NCI-H146 treated with DMSO at 0.1 percent for 48 hours (cell line): ENCODE measurements around the gene FERMT3.

ENCODE experiments used
- DNase-seq: peaks from one replicate; lab custom pipeline; 2025; ENCODE audit not compliant: unreplicated experiment; lab: John Stamatoyannopoulos, UW

Gene FERMT3

DNA sequence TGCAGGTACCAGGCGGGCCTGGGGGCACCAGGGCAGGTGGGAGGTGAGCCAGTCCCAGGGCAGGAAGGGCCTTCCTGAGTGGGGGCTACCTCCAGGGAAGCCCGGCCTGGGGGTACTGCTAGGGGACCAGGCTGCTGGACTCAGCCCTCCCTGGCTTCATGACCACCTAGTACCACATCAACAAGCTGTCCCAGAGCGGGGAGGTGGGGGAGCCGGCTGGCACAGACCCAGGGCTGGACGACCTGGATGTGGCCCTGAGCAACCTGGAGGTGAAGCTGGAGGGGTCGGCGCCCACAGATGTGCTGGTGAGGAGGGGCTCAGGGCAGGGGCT is 12.8 kb downstream of the FERMT3 start:
- DNase-seq, result no peak

DNA sequence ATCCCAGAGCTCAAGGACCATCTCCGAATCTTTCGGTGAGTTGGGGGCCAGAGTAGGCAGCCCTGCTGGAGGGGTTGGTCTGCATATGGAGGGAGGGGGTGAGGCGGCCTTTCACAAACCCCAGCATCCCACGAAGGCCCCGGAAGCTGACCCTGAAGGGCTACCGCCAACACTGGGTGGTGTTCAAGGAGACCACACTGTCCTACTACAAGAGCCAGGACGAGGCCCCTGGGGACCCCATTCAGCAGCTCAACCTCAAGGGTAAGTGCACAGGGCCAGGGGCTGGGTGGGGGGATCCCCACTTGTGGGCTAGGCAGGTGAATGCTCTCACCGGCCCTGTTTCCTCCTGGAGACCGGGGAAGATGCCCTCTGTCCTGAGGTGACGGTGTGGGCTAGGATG is 13.2 kb downstream of the FERMT3 start:
- no peak for DNase-seq

DNA sequence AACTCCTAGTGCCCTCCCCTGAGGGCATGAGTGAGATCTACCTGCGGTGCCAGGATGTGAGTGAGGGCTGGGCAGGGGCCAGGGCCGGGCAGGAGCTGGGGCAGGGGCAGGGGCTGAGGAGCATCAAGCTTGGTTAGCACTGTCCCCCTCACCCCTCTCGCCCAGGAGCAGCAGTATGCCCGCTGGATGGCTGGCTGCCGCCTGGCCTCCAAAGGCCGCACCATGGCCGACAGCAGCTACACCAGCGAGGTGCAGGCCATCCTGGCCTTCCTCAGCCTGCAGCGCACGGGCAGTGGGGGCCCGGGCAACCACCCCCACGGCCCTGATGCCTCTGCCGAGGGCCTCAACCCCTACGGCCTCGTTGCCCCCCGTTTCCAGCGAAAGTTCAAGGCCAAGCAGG is 13.8 kb downstream of the FERMT3 start:
- DNase-seq, result no peak

DNA sequence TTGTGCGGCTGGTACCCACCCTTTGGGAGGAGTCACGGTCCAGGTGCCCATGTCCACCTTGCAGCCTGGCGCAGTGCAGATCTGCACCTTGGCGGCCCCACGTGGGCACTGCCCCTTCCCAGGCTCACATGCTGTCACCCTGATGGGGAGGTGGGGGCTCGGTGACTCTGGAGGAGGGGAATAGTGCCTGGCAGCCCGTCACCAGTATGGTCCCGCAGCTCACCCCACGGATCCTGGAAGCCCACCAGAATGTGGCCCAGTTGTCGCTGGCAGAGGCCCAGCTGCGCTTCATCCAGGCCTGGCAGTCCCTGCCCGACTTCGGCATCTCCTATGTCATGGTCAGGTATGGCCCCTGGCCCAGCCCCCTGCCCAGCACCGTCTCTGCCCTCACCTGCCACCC is 14.3 kb downstream of the FERMT3 start:
- DNase-seq, result no peak

DNA sequence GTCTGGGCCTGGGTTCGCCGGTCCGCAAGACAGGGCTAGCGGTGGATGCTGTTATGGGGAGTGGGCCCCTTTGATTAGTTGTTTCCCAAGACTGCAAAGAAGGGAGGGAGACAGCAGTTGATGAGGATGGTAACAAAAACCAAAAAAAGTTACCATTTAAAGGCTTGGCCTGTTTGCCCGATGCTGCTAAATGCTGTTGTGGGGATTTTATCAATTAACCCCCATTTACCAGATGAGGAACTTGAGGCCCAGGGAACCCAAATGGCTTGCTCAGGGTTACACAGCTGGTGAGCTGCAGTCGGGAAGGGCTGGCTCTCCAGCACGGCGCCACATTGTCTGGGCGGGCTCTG is 16.1 kb downstream of the FERMT3 start:
- DNase-seq, result no peak

DNA sequence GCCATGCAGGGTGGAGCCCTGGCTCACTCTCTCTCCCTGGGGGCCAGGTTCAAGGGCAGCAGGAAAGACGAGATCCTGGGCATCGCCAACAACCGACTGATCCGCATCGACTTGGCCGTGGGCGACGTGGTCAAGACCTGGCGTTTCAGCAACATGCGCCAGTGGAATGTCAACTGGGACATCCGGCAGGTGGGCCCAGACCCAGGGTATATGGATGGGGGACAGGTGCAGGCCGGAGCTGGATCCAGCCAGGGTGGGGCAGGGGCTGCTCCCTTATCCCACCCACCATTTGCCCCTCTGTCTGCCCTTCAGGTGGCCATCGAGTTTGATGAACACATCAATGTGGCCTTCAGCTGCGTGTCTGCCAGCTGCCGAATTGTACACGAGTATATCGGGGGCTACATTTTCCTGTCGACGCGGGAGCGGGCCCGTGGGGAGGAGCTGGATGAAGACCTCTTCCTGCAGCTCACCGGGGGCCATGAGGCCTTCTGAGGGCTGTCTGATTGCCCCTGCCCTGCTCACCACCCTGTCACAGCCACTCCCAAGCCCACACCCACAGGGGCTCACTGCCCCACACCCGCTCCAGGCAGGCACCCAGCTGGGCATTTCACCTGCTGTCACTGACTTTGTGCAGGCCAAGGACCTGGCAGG is 16.6 kb downstream of the FERMT3 start:
- DNase-seq, result no peak

DNA sequence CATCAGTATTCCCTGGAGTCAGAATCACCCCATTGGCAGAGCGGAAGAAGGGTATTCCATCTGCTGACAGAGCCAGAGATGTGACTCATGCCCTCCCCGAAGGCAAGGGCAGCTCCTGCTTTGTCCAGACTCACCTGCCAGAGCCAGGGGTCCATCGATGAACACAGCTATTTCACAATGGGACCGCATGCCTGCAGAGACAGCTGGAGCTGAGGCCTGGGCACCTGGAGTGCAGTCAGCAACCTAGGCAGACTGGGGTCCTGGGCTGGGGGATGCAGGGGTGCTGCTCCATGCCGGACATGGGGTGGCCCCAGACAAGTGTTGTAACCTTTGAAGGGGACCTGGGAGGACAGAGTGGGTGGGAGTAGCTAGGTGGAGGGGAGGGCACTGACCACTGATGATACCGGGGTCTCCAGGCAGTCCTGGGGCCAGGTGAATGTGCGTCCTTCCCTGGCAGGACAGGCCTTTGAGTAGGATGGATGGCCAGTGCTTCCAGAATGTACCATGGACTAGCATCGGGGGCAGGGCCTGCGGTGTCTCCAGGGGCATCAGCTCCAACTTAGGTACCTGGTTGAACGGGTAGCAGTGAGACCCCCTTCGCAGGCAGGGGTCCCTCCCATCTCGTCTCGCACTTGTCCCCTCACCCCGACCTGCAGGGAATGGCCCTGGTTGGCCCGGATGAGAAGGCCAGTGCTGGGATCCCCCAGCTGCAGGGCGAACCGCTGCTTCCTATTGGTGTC is 17.8 kb downstream of the FERMT3 start:
- no peak for DNase-seq

DNA sequence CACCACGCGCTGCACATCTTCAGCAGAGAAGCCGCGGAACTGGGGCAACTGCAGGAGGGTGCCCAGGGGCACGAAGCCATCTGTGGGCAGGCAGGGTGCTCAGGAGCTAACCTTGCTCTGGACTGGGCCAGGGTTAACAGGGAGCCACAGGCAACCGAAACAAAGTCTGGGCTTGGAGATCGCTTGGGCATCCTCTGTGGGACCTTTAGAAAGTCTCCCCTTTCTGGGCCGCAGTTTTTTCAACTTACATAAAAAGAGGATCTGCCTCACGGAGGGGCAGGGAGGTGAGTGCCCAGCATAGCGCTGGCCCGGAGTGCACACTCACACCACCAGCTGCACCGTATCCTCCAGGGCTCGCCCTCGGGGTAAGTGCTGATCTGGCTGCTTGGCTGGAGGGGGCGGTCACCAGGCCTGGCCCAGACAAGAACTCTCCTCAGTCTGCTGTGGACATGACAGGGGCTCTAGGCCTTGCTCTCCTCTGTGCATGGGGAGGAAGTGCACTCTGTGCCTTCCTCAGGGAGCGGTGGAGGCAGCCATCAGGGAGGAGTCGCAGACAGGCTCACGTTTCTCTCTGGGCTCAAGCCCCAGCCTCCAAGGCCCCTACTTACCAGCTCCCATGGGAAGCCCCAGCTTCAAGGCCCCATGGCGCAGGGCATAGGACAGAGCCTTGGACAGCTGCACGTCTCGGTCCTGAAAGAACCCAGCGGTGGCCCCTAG is 18.5 kb downstream of the FERMT3 start:
- DNase-seq, result no peak

DNA sequence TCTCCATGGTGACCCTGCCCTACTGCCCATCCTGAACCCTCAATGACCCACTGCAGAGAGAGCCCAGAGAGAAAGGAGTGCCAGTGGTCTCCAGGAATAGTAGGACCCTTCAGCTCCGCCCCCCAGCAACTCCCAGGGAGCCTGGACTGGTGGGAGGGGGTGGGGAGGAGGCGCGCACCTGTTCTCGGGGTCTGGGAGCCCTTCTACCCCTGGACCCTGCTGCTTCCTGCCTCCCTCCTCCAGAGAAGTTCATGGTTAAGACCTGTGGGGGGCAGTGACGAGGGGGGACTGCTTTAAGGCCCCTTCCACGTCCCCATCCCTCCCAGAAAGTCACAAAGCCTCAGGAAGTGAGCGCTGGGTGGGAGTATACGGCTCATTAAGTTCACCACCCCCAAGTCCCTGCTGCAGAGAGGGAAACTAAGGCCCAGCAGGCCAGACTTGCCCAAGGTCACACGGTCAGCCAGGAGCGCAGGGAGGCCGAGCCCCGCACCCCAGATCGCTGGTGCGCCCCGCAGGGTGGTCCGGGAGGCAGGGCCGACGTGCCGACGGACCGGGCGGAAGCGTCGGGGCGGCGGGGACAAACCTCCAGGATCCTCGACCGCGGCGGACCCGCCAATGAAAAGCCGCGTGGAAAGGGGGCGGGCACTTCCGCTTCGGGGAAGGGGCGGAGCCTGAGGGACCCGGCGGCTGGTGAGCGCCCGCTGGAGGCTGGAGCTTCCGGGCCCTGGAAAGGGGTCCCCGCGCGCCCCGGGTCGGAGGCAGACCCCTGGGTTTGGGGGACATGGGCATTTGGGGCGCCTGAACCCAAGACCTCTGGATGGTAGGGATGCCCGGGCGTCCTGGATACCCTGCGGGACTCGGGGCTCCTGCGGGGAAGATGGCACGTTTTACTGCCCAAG is 19.3 kb downstream of the FERMT3 start, which contains the start of the genes NUDT22 and TRPT1:
TSS of gene NUDT22 (plus strand) at position 667 of the 899 bp plus-strand sequence. CDS start 379 bp downstream, outside the sequence.
TSS of gene TRPT1 (minus strand) at position 579 of the 899 bp plus-strand sequence. CDS start at position 253, 326 bp downstream.
- DNase-seq, result peak; percentile 60

DNA sequence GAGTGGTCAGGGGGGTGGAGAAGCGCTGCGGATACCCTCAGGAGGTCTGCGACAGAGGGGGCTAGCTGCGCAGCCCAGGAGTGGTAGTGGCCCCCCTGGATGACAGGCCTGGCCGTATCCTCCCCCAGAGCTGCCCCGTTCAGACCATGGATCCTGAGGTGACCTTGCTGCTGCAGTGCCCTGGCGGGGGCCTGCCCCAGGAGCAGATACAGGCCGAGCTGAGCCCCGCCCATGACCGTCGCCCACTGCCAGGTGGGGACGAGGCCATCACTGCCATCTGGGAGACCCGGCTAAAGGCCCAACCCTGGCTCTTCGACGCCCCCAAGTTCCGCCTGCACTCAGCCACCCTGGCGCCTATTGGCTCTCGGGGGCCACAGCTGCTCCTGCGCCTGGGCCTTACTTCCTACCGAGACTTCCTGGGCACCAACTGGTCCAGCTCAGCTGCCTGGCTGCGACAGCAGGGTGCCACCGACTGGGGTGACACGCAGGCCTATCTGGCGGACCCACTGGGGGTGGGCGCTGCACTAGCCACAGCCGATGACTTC is 20.1 kb downstream of the FERMT3 start:
- DNase-seq, result peak; percentile 21

DNA sequence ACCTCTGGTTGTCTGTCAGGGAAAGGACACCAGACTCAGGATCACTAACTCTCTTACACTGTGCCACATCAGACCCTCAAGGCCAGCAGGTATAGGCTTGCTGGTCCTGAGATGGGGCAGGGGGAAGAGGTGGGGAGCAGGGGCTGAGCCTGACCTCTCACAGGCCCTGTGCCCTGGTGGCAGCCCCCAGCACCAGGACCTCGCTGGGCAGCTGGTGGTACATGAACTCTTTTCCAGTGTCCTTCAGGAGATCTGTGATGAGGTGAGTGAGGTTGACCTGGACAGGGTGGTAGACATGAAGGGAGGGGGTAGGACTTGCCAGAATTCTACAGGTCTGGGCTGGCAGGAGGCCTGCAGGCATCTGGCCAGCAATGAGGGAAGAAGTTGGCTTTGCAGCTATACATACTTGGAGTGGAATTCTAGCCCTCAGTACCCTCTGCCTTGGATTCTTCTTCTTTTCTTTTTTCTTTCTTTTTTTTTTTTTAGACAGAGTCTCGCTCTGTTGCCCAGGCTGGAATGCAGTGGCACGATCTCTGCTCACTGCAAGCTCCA is 21.0 kb downstream of the FERMT3 start:
- DNase-seq, result no peak

DNA sequence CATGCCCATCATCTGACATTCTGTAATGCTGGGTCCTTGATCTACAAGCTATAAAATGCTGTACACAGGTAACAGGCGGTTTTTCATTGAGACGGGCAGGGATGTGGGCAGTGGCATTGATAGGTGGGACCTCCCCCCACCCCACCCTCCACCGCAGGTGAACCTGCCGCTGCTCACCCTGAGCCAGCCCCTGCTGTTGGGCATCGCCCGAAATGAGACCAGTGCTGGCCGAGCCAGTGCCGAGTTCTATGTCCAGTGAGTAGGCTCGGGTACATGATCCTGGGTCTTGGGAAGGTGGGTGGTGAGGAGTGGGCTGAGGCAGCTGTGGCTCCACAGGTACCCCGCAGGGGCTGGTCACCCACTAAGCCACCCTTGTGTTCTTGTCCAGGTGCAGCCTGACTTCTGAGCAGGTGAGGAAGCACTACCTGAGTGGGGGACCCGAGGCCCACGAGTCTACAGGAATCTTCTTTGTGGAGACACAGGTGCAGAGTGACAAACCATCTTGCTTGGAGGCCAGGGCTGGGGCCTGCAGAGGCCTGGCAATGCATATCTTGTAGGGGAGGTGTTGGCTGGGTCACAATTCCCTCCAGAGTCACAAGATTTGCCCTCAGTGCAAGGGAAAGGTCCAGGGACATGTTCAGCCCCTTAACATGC is 22.7 kb downstream of the FERMT3 start:
- no peak for DNase-seq

DNA sequence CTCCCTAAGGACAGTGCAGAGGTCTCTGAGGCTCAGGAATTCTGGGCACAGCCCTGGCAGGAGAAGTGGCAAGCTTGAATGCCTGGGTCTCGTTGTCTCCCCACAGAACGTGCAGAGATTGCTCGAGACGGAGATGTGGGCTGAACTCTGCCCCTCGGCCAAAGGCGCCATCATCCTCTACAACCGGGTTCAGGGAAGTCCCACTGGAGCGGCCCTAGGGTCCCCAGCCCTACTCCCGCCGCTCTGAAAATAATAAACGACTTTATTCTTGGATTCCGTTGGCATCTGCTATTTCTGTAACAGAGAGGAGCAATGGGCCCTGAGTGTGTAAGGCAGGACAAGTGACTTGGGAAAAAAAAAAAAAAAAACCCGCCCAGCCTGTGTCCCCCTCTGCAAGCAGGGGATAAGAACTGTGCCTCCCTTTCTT is 23.2 kb downstream of the FERMT3 start:
- no peak for DNase-seq

DNA sequence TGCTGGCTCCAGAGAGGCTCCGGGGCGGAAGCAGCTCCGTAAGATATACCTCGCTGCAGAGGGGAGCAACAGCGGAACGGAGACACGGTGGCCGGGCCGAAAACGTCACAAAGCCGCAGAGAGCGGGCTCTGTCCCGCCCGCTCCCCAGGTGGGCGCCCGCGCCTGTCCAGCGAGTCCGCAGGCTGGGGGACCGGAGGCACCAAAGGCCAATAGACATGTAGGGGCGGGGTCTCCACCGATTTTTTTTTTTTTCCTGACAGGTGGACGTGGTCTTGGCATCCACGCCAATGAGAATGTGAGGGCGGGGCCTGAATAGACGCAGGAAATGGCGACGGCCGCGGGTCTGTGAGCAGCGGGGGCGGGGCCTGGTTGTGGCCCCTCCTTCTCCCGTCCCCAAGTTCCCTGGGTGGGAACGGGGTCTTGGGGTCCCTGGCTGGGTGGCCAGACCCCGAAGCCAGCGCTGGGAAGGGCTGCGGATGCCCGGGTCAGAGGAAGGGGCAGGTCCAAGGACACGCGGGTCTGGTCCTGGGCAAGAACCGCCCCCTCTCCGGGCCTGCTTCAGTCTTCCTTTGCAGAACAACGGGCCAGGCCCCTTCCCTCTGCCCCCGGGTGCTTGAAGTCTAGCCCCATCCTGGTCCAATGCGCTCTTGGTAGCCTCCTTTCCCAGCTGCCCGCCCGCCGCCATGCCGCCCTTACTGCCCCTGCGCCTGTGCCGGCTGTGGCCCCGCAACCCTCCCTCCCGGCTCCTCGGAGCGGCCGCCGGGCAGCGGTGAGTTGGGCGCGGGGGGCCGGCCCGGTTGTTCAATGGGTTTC is 23.9 kb downstream of the FERMT3 start, which contains the start of gene DNAJC4:
TSS of gene DNAJC4 (plus strand) at position 378 of the 814 bp plus-strand sequence. CDS start at position 685, 307 bp downstream.
- DNase-seq, result peak; percentile 93

DNA sequence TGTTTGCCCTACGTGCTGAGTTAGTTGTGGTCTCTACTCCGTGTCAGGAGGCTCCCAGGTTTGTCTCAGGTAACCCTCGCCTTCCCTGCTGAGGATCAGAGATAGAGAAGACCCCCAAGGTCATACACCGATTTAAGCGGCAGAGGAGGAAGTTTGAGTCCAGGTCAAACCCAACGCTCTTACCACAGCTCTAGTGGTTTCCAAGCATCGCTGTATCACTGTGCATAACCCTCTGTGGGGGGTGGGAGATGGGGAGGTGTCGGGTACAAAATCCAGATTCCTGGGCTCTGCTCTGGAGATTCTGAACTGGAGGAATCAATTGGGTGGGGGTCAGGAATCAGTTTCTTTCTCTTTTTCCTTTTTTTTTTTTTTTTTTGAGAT is 24.5 kb downstream of the FERMT3 start:
- DNase-seq, result no peak

DNA sequence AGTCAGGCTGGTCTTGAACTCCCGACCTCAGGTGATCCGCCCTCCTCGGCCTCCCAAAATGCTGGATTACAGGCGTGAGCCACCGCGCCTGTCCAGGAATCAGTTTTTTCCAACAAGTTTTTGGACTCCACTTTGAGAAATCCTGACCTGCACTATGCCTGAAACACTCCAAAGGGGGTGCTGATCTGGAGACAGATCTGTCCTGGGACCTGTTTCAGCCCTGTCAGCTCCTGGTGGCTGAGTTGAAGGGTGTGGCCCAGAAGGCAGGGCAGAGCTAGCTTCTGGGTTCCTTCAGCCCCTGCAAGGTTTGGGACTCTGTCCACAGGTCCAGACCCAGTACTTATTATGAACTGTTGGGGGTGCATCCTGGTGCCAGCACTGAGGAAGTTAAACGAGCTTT is 25.0 kb downstream of the FERMT3 start:
- DNase-seq, result no peak

DNA sequence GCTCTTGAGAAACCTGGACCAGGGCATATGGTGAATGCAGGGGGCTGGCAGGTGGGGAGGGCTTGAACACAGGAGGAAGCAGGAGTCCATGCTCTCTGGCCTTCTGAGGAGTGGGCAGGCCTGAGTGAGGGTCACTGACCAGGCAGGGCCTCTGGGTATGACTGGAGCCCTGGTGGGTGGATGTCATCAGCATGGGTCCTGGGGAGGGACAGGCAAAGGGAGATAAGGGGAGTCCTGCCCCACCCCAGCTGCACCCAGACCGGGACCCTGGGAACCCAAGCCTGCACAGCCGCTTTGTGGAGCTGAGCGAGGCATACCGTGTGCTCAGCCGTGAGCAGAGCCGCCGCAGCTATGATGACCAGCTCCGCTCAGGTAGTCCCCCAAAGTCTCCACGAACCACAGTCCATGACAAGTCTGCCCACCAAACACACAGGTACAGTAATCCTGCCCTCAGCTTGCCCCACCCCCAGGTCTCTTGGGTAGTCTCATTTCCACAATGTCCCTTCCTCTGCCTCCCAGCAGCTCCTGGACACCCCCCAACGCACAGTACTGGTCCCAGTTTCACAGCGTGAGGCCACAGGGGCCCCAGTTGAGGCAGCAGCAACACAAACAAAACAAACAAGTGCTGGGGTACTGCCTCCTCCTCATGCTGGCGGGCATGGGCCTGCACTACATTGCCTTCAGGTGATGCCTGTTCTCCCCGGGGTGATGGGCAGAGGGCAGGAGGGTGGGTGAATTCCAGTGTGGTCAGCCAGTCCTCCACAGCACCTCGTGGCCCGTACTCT is 25.9 kb downstream of the FERMT3 start:
- DNase-seq, result no peak

DNA sequence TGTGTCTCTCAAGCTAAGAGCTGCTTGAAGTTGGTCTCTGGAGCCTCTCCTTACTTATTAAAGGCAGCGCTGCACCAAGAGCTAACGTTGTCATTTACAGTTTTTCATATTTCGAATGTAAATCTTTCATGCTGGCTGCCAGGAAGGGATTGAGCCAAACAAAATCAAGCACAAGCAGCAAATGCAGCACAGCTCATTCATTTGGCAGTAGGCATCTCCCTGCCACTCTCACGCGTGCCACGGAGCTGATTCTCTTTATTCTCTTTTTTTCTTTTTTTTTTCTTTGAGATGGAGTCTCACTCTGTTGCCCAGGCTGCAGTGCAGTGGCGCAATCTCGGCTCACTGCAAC is 26.4 kb downstream of the FERMT3 start:
- no peak for DNase-seq
